PFSK-1 (cell line): ENCODE measurements around the gene GPR83.

ENCODE experiments used
- POLR2AphosphoS5 ChIP-seq: IDR thresholded peaks from 2 replicates; pipeline ENCODE4 v1.6.1; 2012; ENCODE audit warnings: low read depth, mild to moderate bottlenecking, control low read depth, low read length, moderate library complexity
- REST ChIP-seq, 2 experiments: IDR thresholded peaks; 2 replicates each; pipeline versions ENCODE4 v1.6.1 to v1.8.0; 2011 to 2012; ENCODE audit warnings: low read depth in 2 of 2, low read length in 2 of 2, control low read depth in 1 of 2, inconsistent platforms in 1 of 2, mild to moderate bottlenecking in 1 of 2, moderate library complexity in 1 of 2; ENCODE audit not compliant: insufficient read depth in 1 of 2
- SIN3A ChIP-seq: IDR thresholded peaks from 2 replicates; pipeline ENCODE4 v1.6.1; 2012; ENCODE audit warnings: mild to moderate bottlenecking, low read length, moderate library complexity, borderline replicate concordance; ENCODE audit not compliant: insufficient read depth

GRCh38 chr11:94402355-94402754 lies 1.1 kb upstream of the GPR83 start:
- no peak for TF ChIP-seq REST (IDR thresholded peaks at IDR 0.05; ENCODE audit: insufficient read depth in 1 of 2, low read depth in 2 of 2, low read length in 2 of 2)
- TF ChIP-seq POLR2AphosphoS5, result no peak
- TF ChIP-seq SIN3A, result no peak
